Stimulated activated CD8-positive, alpha-beta memory T cell treated with anti-CD3 and anti-CD28 coated beads, Interleukin-15, amount 100 ng/mL, for 24 hours (primary cell): ENCODE data around the gene CAPNS1.
"Not testable (repeated sequence)": the region's sequence is repeated elsewhere in the genome, so short reads cannot be mapped to it uniquely, and the experiment has no call there.

Source experiments
- DNase-seq: peaks from one replicate; pipeline ENCODE4 v3.0.0-alpha.2; 2020; ENCODE audit warnings: low read depth

Gene CAPNS1

DNA sequence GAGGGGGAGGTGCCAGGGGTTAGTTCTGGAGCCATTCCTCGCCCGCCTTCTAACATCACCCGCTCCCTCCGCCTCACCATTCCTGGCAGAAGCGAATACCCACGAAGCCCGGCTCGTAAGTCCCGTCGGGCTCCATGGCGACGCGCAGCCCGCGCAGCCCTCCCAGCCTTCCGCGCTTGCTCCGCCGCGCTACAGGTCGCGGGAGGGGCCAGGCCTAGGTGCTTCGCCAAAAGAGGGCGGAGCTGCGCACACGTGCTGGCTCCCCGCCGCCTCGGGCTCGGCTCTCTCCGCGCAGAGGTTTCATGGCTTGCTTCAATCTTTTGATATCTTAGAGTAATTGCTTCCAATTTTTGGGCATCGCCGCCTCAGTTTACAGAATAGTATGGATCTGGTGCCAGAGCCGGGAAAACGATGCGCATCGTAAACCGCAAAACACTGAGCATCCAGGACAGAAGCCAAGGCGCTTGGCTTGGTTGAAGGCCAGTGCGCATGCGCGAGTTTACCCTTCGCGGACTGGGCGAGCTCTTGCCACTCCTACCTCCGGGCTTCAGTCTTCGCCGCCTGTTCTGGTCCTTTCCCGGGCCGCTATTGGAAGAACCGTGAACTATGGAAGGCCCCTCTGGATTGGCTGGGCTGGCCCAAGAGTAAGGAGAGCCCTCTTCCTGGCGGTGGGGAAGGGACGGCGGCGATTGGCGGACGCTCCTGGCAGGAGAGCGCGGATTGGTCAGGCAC lies 25.0 kb upstream of the CAPNS1 start, which contains the start of gene POLR2I:
POLR2I (minus strand) TSS at position 155 of the 732 bp plus-strand sequence; CDS start at position 136, 19 bp downstream.
- DNase-seq, result peak; percentile 92

DNA sequence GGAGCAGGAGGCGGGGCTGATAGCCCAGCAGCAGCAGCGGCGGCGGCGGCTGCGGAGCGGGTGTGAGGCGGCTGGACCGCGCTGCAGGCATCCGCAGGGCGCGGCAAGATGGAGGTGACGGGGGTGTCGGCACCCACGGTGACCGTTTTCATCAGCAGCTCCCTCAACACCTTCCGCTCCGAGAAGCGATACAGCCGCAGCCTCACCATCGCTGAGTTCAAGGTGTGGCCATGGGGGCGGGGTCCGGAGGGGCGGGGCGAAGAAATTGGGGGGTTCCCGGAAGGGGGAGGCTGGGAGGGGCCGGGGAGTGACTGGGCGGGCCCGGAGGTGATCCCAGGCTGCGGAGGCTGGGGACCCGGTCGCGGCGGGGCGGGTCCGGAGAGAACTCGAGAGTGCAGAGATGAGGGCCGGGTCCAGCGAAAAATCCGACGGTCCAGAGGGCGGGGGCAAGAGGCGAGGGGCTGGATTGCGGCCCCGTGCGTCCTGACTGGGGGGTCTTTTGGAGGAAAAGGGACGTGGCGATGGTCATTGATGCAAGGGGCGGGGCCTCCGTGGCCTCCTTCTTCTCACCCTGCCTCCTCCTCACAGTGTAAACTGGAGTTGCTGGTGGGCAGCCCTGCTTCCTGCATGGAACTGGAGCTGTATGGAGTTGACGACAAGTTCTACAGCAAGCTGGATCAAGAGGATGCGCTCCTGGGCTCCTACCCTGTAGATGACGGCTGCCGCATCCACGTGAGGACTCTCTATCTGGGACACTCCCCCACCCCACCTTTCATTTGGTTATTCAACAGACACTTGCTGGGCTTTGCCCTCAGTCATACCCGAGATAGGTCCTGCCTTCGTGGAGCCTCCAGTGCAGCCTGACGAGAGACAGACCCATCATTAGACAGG lies 24.2 kb upstream of the CAPNS1 start, which contains the start of gene TBCB:
TBCB (plus strand) TSS at position 16 of the 891 bp plus-strand sequence; CDS start at position 109, 93 bp downstream.
- DNase-seq, result peak; percentile 84

GRCh38 chr19:36116344-36116637 lies 23.6 kb upstream of the CAPNS1 start:
- no peak for DNase-seq

DNA sequence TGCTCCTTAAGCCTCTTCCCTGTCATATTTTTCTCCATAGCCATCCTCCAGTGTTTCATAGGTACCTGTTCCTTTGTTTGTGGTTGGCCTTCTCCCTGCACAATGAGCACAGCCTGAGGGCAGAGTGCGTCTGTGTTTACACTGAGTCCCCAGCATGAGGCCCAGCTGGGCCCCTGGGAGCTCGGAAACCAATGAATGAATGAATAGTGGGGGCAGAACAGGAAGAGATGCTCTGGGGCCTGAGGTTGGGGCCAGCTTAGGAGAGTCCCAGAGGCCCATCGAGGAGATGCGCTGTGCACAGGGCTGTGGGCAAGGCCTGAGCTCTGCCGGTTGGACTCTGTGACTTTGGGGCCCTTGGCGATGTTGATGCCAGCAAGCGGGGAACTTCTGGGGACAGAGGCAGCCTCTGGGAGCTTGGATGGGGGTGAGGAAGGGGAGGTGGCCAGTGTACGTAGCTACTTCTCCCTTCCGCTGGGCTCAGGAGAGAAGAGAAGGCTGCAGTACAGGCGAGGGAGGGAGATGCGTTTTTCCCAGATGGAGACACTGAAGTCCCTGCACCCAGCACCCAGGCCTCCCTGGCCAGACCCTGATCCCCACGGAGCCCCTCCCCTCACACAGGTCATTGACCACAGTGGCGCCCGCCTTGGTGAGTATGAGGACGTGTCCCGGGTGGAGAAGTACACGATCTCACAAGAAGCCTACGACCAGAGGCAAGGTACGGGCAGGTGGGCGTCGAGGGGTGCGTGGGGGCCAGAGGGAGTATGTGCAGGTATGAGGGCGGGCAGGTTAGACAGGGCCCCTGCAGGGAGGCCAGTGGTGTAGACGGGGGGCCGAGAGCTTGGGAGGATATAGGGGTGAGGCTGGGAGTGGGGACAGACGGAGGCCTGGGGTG lies 19.5 kb upstream of the CAPNS1 start:
- DNase-seq, result no peak

GRCh38 chr19:36120984-36121358 lies 18.9 kb upstream of the CAPNS1 start:
- DNase-seq, result no peak

GRCh38 chr19:36121486-36122124 lies 18.3 kb upstream of the CAPNS1 start:
- DNase-seq, result no peak

DNA sequence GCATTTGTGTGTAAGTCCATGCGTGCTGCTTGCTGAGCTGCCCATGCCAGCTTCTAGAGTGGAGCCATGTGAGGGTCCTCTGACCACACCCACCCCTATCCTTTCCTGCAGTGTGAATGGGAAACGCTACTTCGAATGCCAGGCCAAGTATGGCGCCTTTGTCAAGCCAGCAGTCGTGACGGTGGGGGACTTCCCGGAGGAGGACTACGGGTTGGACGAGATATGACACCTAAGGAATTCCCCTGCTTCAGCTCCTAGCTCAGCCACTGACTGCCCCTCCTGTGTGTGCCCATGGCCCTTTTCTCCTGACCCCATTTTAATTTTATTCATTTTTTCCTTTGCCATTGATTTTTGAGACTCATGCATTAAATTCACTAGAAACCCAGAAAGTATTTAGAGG lies 14.3 kb upstream of the CAPNS1 start:
- DNase-seq, result no peak

DNA sequence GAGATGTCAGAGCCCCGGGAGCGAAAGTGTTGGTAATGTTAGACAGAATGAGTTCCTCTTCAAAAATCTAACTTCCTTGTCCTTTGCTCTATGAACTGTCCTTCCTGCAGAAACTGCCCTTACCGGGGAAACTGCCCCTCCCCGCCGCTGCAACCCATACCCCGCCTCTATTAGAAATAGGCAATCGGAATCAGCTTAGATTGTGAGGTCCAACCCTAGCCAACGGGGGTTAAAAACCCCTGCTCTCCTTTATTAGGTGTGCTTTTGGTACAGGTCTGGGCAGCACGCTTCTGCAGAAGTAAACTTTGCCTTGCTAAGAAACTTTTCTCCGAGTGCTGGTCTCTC lies 11.5 kb upstream of the CAPNS1 start:
- no peak for DNase-seq

GRCh38 chr19:36131221-36131620 lies 8.6 kb upstream of the CAPNS1 start:
- not testable (repeated sequence) for DNase-seq

- DNase-seq, result not testable (repeated sequence)
These were observed 5.0 kb upstream of the CAPNS1 start for GRCh38 chr19:36134867-36135266.

GRCh38 chr19:36136964-36137686 lies 2.7 kb upstream of the CAPNS1 start:
- no peak for DNase-seq

DNA sequence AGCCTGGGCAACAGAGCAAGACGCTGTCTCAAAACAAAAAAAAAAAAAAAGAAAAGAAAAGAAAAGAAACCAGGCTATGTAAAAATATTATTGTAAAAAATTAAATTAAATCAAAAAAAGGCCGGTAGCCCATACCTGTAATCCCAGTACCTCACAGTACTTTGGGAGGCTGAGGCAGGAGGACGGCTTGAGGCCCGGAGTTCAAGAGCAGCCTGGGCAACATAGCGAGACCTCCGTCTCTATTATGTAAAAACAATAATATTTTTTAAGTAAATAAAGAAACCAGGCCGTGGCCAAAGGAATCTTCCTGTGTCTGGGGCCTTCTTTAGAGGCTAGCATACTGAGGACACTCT lies 770 bp upstream of the CAPNS1 start:
- no peak for DNase-seq

DNA sequence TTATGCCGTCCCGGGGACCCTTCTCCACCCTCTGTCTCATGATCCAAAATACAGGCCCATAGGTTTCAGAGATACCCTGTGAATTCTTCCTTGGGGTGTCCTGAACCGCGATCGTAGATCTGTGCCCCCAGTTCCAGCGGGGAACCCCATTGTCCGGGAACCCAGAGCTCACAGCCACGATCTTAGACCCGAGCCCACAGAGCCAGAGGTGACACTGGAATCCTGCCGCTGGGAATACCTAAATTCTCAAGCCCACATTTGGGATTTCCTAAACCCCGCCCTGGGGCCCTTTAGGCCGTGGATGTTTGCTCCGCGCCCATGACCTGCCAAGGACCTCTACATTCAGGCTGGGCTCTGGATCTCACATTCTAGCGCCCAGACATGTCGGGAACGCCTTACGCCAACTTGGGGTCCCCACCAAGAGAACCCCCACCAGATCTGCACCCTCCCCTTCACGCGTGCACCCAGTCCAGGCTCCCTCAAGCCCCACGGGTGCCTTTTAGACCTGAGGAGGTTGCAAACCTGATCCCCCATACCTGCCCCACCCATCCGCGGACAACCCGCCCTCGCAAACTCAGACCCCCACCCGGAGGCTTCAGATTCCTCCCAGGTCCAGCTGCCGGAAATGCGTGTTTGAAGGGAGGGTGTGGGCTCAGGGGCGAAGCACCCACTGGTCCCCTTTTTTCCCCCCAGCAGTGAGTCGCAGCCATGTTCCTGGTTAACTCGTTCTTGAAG lies 605 bp downstream of the CAPNS1 start:
- no peak for DNase-seq

DNA sequence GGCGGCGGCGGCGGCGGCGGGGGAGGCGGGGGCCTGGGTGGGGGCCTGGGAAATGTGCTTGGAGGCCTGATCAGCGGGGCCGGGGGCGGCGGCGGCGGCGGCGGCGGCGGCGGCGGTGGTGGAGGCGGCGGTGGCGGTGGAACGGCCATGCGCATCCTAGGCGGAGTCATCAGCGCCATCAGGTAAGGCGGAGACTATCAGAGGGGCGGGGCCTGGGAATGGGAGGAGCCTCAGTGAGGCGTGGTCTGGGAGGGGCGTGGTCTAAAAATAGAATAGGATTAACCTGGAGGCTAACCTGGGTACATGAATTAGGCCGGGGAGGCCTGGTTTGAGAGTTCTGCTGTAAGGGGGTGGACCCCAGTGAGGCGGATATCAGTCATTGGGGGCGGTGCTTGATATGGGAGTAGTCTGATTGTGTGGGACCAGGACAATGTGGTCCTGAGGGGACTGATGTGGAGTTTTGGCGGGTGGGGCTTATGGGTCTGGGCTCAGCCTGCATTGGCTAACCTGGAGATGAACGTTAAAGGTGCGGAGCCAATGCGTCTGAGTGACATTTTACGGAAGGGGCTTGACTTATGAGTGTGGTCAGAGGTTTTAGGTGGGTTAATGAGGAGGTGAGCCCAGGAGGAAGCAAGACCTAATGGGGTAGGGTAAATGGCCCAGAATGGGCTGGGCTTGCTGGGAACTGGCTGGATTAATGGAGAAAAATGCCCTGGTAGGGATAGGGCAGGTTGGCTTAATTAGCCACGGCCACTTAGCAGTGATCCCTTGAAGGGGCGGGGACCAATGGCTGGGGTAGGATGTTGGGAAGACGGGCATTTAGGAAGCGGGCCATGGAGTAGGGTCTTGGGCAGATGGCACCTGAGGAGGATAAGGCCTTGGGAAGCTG lies 1.4 kb downstream of the CAPNS1 start:
- DNase-seq, result peak; percentile 83

- DNase-seq, result no peak
These were observed 2.2 kb downstream of the CAPNS1 start for GRCh38 chr19:36142046-36142445.

GRCh38 chr19:36142496-36142895 lies 2.6 kb downstream of the CAPNS1 start:
- DNase-seq, result no peak

GRCh38 chr19:36144624-36145023 lies 4.8 kb downstream of the CAPNS1 start:
- no peak for DNase-seq

DNA sequence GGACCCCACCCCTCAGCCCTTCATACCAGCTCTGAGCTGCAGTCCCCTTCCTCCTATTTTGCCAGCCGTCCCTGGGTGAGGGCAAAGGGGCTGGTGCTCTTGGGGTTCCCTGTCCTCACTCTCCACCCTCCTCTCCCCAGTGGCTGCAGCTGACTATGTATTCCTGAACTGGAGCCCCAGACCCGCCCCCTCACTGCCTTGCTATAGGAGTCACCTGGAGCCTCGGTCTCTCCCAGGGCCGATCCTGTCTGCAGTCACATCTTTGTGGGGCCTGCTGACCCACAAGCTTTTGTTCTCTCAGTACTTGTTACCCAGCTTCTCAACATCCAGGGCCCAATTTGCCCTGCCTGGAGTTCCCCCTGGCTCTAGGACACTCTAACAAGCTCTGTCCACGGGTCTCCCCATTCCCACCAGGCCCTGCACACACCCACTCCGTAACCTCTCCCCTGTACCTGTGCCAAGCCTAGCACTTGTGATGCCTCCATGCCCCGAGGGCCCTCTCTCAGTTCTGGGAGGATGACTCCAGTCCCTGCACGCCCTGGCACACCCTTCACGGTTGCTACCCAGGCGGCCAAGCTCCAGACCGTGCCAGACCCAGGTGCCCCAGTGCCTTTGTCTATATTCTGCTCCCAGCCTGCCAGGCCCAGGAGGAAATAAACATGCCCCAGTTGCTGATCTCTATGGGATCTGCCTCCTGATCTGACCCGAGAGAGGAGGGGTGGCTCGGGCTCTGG lies 10.0 kb downstream of the CAPNS1 start:
- no peak for DNase-seq

DNA sequence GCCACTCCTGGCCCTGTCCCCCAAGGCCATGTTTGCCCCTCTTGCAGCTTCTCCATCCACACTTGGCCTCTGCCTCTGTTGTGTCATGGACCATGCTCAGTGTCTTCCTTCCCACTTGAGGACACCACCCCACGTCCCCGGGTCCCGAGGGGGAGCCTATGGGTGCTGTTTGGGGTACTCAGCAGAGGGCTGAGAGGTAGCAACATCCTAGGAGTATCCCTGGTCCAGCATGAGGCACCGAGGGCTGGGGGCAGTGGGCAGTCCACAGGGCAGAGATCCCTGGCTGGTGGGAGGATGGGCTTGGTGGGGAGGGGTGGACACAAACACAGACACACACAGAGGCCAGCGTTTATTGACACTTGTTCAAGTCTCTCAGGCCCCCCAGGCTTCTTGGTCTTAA lies 10.7 kb downstream of the CAPNS1 start:
- no peak for DNase-seq
